Measurements from ENCODE around the gene AGMAT. TPM values are rescaled to one million over a fixed set of nuclear protein-coding genes. Genes with fewer than 3 reads are reported as not detected.

AGMAT gene
- total RNA-seq, 1 donor = 2.6 TPM

DNA sequence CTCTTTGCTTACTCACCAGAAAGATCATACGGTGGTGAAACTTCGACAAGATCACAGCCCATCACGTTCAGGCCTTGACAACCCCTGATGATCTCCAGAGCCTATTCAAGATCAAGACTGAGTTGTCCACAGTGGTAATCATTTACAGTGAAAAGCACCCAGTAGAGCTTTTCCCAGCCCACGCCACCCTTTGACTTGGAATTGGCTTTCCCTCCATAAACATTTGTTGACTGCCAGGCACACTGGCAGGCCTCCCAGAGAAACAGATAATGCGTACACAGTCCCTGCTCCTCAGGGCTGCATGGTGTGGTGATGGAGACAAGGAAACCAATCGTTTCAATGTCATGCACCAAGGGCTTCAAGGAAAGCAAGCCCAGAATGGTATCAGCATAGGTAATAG lies 10.1 kb downstream of the AGMAT start:
- H3K4me3 ChIP-seq (ENCODE audit: low read depth, low read length) = no peak overlapping the region
- no peak for DNase-seq (ENCODE audit: low read depth)
- TF ChIP-seq CTCF (IDR thresholded peaks at IDR 0.05; ENCODE audit: insufficient read depth, low read depth, low read length) = no peak

DNA sequence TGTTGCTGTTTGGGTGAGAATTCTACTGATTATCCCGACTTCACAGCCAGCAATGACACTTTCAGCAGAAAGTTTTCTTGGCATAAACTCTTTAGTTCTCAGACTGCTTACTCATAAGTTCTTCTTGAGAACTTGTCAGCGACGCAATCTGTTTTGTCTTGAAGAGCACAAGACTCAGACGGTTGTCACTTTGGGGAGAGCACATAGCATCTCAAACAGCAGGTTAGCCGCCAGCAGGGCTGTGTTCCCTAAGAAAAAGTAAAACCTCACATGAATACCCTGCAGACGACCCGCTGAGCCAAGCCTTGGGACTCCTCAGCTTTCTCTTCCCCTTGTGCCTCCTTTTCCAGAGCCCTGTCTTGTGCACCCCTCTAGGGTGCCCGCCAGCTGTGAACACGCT lies 11.4 kb downstream of the AGMAT start:
- DNase-seq (ENCODE audit: low read depth) = peak; percentile 37
- no peak overlapping the region for H3K4me3 ChIP-seq (ENCODE audit: low read depth, low read length)
- no peak for TF ChIP-seq CTCF (IDR thresholded peaks at IDR 0.05; ENCODE audit: insufficient read depth, low read depth, low read length)

DNA sequence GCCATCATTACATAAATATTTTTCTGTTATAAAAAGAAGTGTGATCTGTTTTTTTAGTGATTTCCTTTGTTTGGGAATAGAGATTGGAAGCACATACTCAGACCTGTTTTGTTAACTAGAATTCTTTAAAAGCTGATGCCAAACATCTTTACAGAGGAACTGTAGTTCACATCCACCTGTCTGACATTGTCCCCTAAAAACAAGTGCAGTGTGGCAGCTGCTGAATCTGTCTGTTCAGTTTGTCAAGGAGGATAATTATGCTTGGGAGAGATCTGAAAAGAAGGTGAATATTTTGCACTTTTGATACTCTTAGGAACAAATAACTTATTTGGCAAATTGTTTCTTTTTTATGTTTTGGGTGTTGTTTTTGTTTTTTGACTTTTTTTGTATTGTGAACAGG lies 13.6 kb downstream of the AGMAT start:
- no peak for TF ChIP-seq CTCF (IDR thresholded peaks at IDR 0.05; ENCODE audit: insufficient read depth, low read depth, low read length)
- H3K4me3 ChIP-seq (ENCODE audit: low read depth, low read length) = no peak overlapping the region
- no peak for DNase-seq (ENCODE audit: low read depth)

GRCh38 chr1:15570861-15571260 lies 14.0 kb downstream of the AGMAT start:
- no peak for TF ChIP-seq CTCF (IDR thresholded peaks at IDR 0.05; ENCODE audit: insufficient read depth, low read depth, low read length)
- H3K4me3 ChIP-seq (ENCODE audit: low read depth, low read length) = no peak overlapping the region
- no peak for DNase-seq (ENCODE audit: low read depth)

- DNase-seq (ENCODE audit: low read depth) = no peak
- H3K4me3 ChIP-seq (ENCODE audit: low read depth, low read length) = no peak overlapping the region
These were observed 16.3 kb downstream of the AGMAT start for GRCh38 chr1:15568387-15569073.

GRCh38 chr1:15559189-15559810 lies 25.6 kb downstream of the AGMAT start:
- no peak for TF ChIP-seq CTCF (IDR thresholded peaks at IDR 0.05; ENCODE audit: insufficient read depth, low read depth, low read length)
- H3K4me3 ChIP-seq (ENCODE audit: low read depth, low read length) = no peak overlapping the region
- DNase-seq (ENCODE audit: low read depth) = no peak

More at GRCh38 chr1:15568387-15569073, 16.3 kb downstream of the AGMAT start:
- no peak for TF ChIP-seq CTCF (IDR thresholded peaks at IDR 0.05; ENCODE audit: insufficient read depth, low read depth, low read length)
